Activated naive CD4-positive, alpha-beta T cell treated with anti-CD3 and anti-CD28 coated beads, Interleukin-2, amount 50 U/mL, for 16 hours (primary cell): ENCODE data around the gene CUZD1.
"Not testable (repeated sequence)": the region's sequence is repeated elsewhere in the genome, so short reads cannot be mapped to it uniquely, and the experiment has no call there.

Experiments
- DNase-seq: peaks from one replicate; pipeline ENCODE4 v3.0.0-alpha.2; 2020

CUZD1 gene

GRCh38 chr10:122845783-122846332 lies at the start of gene CUZD1:
Gene CUZD1 (minus strand): TSS chr10:122845857. CDS start chr10:122845843, 14 bp downstream.
- DNase-seq = no peak

GRCh38 chr10:122894261-122894944 lies 48.7 kb upstream of the CUZD1 start:
- no peak for DNase-seq

- DNase-seq = no peak
Observed at GRCh38 chr10:122884166-122884565, 38.5 kb upstream of the CUZD1 start.

GRCh38 chr10:122882766-122883165 lies 37.1 kb upstream of the CUZD1 start:
- no peak for DNase-seq

GRCh38 chr10:122879339-122880273 lies 33.9 kb upstream of the CUZD1 start, which contains the start of gene FAM24B:
Gene FAM24B (minus strand): TSS chr10:122879581. CDS start chr10:122850515, 29,066 bp downstream.
- DNase-seq = peak; percentile 94

- no peak for DNase-seq
Observed at GRCh38 chr10:122878799-122879338, 33.2 kb upstream of the CUZD1 start.

GRCh38 chr10:122877264-122877663 lies 31.6 kb upstream of the CUZD1 start:
- DNase-seq = no peak

- no peak for DNase-seq
Observed at GRCh38 chr10:122876467-122876855, 30.8 kb upstream of the CUZD1 start.

GRCh38 chr10:122875843-122876466 lies 30.3 kb upstream of the CUZD1 start:
- no peak for DNase-seq

- not testable (repeated sequence) for DNase-seq
Observed at GRCh38 chr10:122871947-122872346, 26.3 kb upstream of the CUZD1 start.

- not testable (repeated sequence) for DNase-seq
Observed at GRCh38 chr10:122868768-122869167, 23.1 kb upstream of the CUZD1 start.

- not testable (repeated sequence) for DNase-seq
Observed at GRCh38 chr10:122866757-122867482, 21.3 kb upstream of the CUZD1 start.

GRCh38 chr10:122864901-122865300 lies 19.2 kb upstream of the CUZD1 start:
- no peak for DNase-seq

GRCh38 chr10:122864194-122864592 lies 18.5 kb upstream of the CUZD1 start:
- DNase-seq = no peak

GRCh38 chr10:122863216-122864193 lies 17.8 kb upstream of the CUZD1 start:
- DNase-seq = no peak

- no peak for DNase-seq
Observed at GRCh38 chr10:122861711-122862161, 16.1 kb upstream of the CUZD1 start.

- no peak for DNase-seq
Observed at GRCh38 chr10:122859527-122859926, 13.9 kb upstream of the CUZD1 start.

GRCh38 chr10:122858042-122858441 lies 12.4 kb upstream of the CUZD1 start:
- DNase-seq = not testable (repeated sequence)

GRCh38 chr10:122856902-122857301 lies 11.2 kb upstream of the CUZD1 start:
- DNase-seq = no peak

GRCh38 chr10:122855745-122856144 lies 10.1 kb upstream of the CUZD1 start:
- no peak for DNase-seq

GRCh38 chr10:122854648-122855047 lies 9.0 kb upstream of the CUZD1 start:
- no peak for DNase-seq
